ENCODE measurements around the gene MAP10.

MAP10 gene

GRCh38 chr1:232795497-232796053 is 9.6 kb upstream of the MAP10 start:
- no peak for DNase-seq (ENCODE audit: low spot score)

- no peak for DNase-seq (ENCODE audit: low spot score)
Measured at GRCh38 chr1:232797856-232798510, 7.2 kb upstream of the MAP10 start.

GRCh38 chr1:232798920-232799319 is 6.3 kb upstream of the MAP10 start:
- DNase-seq (ENCODE audit: low spot score), result no peak

GRCh38 chr1:232806186-232806510 is 932 bp downstream of the MAP10 start:
- no peak for DNase-seq (ENCODE audit: low spot score)

GRCh38 chr1:232810856-232811255 is 5.6 kb downstream of the MAP10 start:
- no peak for DNase-seq (ENCODE audit: low spot score)

- no peak for DNase-seq (ENCODE audit: low spot score)
Measured at GRCh38 chr1:232812560-232812959, 7.3 kb downstream of the MAP10 start.

GRCh38 chr1:232813097-232813496 is 7.9 kb downstream of the MAP10 start:
- DNase-seq (ENCODE audit: low spot score), result no peak

- no peak for DNase-seq (ENCODE audit: low spot score)
Measured at GRCh38 chr1:232813760-232814159, 8.5 kb downstream of the MAP10 start.

GRCh38 chr1:232816324-232816723 is 11.1 kb downstream of the MAP10 start:
- DNase-seq (ENCODE audit: low spot score), result no peak

GRCh38 chr1:232818040-232818439 is 12.8 kb downstream of the MAP10 start:
- DNase-seq (ENCODE audit: low spot score), result no peak

GRCh38 chr1:232820431-232820830 is 15.2 kb downstream of the MAP10 start:
- no peak for DNase-seq (ENCODE audit: low spot score)

GRCh38 chr1:232822530-232822929 is 17.3 kb downstream of the MAP10 start:
- no peak for DNase-seq (ENCODE audit: low spot score)

GRCh38 chr1:232826318-232826717 is 21.1 kb downstream of the MAP10 start:
- DNase-seq (ENCODE audit: low spot score), result no peak

GRCh38 chr1:232830661-232831060 is 25.4 kb downstream of the MAP10 start:
- DNase-seq (ENCODE audit: low spot score), result no peak

- DNase-seq (ENCODE audit: low spot score), result no peak
Measured at GRCh38 chr1:232831895-232832294, 26.7 kb downstream of the MAP10 start.

- DNase-seq (ENCODE audit: low spot score), result no peak
Measured at GRCh38 chr1:232834066-232834465, 28.9 kb downstream of the MAP10 start.

- no peak for DNase-seq (ENCODE audit: low spot score)
Measured at GRCh38 chr1:232835166-232835565, 29.9 kb downstream of the MAP10 start.

- peak; percentile 14 for DNase-seq (ENCODE audit: low spot score)
Measured at GRCh38 chr1:232837087-232837486, 31.9 kb downstream of the MAP10 start.

GRCh38 chr1:232841823-232842565 is 36.8 kb downstream of the MAP10 start:
- DNase-seq (ENCODE audit: low spot score), result no peak

GRCh38 chr1:232844791-232845190 is 39.6 kb downstream of the MAP10 start:
- DNase-seq (ENCODE audit: low spot score), result peak; percentile 26

- DNase-seq (ENCODE audit: low spot score), result no peak
Measured at GRCh38 chr1:232845406-232845955, 40.3 kb downstream of the MAP10 start.

- no peak for DNase-seq (ENCODE audit: low spot score)
Measured at GRCh38 chr1:232851532-232851931, 46.3 kb downstream of the MAP10 start.
